ENCODE measurements around the gene BIRC6.

Gene BIRC6

GRCh38 chr2:32464431-32464830 is 107.6 kb downstream of the BIRC6 start:
- TF ChIP-seq, protein P1, sequence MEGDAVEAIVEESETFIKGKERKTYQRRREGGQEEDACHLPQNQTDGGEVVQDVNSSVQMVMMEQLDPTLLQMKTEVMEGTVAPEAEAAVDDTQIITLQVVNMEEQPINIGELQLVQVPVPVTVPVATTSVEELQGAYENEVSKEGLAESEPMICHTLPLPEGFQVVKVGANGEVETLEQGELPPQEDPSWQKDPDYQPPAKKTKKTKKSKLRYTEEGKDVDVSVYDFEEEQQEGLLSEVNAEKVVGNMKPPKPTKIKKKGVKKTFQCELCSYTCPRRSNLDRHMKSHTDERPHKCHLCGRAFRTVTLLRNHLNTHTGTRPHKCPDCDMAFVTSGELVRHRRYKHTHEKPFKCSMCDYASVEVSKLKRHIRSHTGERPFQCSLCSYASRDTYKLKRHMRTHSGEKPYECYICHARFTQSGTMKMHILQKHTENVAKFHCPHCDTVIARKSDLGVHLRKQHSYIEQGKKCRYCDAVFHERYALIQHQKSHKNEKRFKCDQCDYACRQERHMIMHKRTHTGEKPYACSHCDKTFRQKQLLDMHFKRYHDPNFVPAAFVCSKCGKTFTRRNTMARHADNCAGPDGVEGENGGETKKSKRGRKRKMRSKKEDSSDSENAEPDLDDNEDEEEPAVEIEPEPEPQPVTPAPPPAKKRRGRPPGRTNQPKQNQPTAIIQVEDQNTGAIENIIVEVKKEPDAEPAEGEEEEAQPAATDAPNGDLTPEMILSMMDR (IDR thresholded peaks at IDR 0.05; ENCODE audit: insufficient read depth, missing control alignments) = no peak
- DNase-seq (ENCODE audit: insufficient read length, low spot score) = no peak
- no peak for FAIRE-seq

DNA sequence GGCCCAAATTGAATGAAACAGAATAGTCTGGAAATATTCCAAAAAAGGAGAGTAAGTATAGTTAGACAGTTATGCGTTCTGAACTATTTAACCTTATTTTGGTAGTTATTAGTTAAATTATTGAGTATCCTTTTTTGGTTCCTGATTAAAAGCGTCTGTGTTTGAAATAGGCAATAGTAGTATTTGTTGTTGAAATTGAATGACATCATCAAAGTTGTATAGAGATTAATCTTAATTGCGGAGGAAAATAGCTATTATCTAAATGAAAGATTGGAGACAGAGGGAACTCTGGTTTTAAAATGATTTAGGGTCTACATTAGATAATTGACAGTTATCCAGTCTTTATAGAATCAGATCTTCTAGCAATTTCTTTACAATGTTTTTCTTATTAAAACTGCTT is 115.8 kb downstream of the BIRC6 start:
- TF ChIP-seq, protein P1 (IDR thresholded peaks at IDR 0.05; ENCODE audit: insufficient read depth, missing control alignments) = no peak
- DNase-seq (ENCODE audit: insufficient read length, low spot score) (no peak), FAIRE-seq (peak; percentile 29)

DNA sequence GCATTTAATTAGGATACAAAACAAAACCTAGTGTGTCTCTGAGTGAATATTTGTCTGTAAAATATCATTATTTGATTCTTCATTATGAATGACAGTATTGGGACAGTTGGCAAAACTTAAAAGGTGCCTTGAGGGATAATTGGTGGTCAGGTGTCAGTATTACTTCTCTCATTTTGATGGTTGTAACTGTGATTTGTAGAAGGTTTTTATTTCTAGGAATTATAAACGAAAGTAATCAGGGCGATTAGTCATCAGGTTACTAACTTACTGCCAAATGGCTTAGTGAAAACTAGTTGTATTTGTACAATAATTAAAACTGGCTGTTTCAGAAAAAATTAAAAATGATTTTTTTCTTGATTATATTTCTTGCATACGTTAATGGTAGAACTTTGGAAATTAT is 117.6 kb downstream of the BIRC6 start:
- DNase-seq (ENCODE audit: insufficient read length, low spot score) = no peak
- no peak for FAIRE-seq
- TF ChIP-seq, protein P1 (IDR thresholded peaks at IDR 0.05; ENCODE audit: insufficient read depth, missing control alignments) = no peak

- FAIRE-seq (no peak), DNase-seq (ENCODE audit: insufficient read length, low spot score) (no peak)
- TF ChIP-seq, protein P1 (IDR thresholded peaks at IDR 0.05; ENCODE audit: insufficient read depth, missing control alignments) = no peak
Measured at GRCh38 chr2:32478889-32479620, 122.2 kb downstream of the BIRC6 start.

GRCh38 chr2:32479993-32480392 is 123.2 kb downstream of the BIRC6 start:
- FAIRE-seq (no peak), DNase-seq (ENCODE audit: insufficient read length, low spot score) (no peak)
- TF ChIP-seq, protein P1 (IDR thresholded peaks at IDR 0.05; ENCODE audit: insufficient read depth, missing control alignments) = no peak

- FAIRE-seq (no peak), DNase-seq (ENCODE audit: insufficient read length, low spot score) (no peak)
- TF ChIP-seq, protein P1 (IDR thresholded peaks at IDR 0.05; ENCODE audit: insufficient read depth, missing control alignments) = no peak
Measured at GRCh38 chr2:32482471-32482870, 125.6 kb downstream of the BIRC6 start.

DNA sequence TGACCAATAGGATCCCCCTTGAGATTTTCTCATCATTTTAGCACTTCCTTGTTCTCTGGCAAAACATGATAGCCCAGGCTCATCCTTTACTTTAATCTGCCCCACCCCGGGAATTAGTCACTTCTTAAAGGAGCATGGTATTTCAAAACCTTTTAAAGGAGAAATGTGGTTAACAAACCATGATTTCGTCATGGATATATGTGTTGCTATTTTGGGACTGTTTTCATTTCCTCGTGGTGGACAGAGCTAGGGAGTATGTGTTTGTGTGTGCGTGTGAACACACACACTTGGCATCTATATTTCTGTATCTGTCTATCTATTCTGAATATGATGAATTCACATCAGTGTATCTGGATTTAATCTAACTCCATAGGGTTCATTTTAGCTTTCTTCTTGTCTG is 128.1 kb downstream of the BIRC6 start:
- TF ChIP-seq, protein P1 (IDR thresholded peaks at IDR 0.05; ENCODE audit: insufficient read depth, missing control alignments) = no peak
- FAIRE-seq (no peak), DNase-seq (ENCODE audit: insufficient read length, low spot score) (no peak)

All from D721Med (cell line).